ENCODE measurements around the gene LYPD5. TPM values are rescaled to one million over a fixed set of nuclear protein-coding genes. Genes with fewer than 3 reads are reported as not detected.

LYPD5 gene
- polyA plus RNA-seq, 1 donor from 2014 or later = not detected

DNA sequence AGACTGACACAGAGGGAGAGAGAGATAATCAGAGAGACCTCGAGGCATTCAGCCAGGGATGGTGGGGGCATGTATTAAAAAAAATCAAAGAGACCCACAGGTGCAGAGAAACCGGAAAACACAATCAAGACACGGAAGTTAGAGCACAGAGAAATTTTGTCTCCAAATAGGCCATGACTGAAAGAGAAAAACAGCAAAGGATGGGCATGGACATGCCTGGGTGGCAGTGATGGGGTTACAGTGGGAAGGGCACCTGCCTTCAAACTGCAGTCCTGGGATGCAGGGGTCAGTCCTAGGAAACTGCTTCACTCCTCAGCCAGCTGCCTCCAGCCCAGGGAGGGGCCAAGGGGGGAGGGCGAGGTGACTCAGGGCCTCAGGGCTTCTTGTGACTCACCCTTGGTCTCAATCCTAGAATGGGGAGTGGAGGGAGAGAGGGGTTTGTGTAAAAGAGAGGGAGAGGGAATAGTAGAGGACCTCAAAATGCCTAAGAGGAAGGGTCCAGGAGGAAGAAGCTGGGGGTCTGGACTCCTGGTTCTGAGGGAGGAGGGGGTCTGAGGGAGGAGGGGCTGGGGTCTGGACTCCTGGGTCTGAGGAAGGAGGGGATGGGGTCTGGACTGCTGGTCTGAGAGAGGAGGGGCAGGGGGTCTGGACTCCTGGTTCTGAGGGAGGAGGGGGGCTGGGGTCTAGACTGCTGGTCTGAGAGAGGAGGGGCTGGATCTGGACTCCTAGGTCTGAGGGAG is 17.8 kb downstream of the LYPD5 start:
- Histone ChIP-seq H3K4me2 (ENCODE audit: low read length) (no peak overlapping the region), H2AFZ (ENCODE audit: low read depth, low read length) (no peak overlapping the region), H3K9ac (ENCODE audit: low read length) (no peak overlapping the region)

DNA sequence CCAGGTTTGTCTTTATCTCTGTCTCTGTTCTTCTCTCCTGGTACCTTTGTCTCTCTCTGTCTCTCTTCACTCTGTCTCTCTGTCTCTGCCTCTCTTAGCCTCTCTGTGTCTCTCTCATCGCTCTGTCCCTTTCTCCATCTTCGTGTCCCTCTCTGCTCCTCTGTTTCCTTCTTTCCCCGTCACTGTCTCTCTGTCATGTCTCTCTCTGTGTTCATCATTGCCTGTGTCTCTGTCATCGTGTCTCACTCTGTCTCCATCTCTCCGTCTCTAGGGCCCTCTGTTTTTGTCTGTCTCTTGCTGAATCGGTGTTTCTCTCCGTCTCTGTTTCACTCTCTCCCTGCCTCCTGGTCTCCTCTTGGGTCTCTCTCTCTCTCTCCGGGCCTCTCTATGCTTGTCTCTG is 18.6 kb downstream of the LYPD5 start:
- Histone ChIP-seq H2AFZ (ENCODE audit: low read depth, low read length) (no peak overlapping the region), H3K9me2 (ENCODE audit: insufficient read depth, low read length) (no peaks in the 10 kb centered on the region), H3K27me3 (ENCODE audit: insufficient read depth, low read depth, low read length) (peaks cover 2% of the 10 kb centered on the region), H3K4me2 (ENCODE audit: low read length) (no peak overlapping the region), H3K9me3 (ENCODE audit: low read length) (no peaks in the 10 kb centered on the region), H4K20me1 (ENCODE audit: insufficient read depth) (no peaks in the 10 kb centered on the region), H3F3A (ENCODE audit: insufficient read depth, low read length, poor library complexity, severe bottlenecking) (no peaks in the 10 kb centered on the region), H3K4me3 (ENCODE audit: low read length) (no peak overlapping the region), H3K27ac (ENCODE audit: low read length) (no peak overlapping the region), H3K9ac (ENCODE audit: low read length) (no peak overlapping the region), H3K36me3 (ENCODE audit: insufficient read depth, low read length) (no peaks in the 10 kb centered on the region), H3K79me2 (replicated peaks; ENCODE audit: insufficient read depth, low read length) (no peaks in the 10 kb centered on the region)
- TF ChIP-seq EZH2 (IDR thresholded peaks at IDR 0.05; ENCODE audit: borderline replicate concordance, insufficient read depth, low read length, poor library complexity, severe bottlenecking) = no peak
- no peak for TF ChIP-seq CTCF (IDR thresholded peaks at IDR 0.05; ENCODE audit: poor library complexity, severe bottlenecking)
- TF ChIP-seq MXI1 (conservative IDR thresholded peaks at IDR 0.05; ENCODE audit: poor library complexity, severe bottlenecking) = no peak
- TF ChIP-seq EP300 (conservative IDR thresholded peaks at IDR 0.05; ENCODE audit: poor library complexity, severe bottlenecking) = no peak
- no peak for TF ChIP-seq RAD21 (conservative IDR thresholded peaks at IDR 0.05)
- TF ChIP-seq, protein P1, sequence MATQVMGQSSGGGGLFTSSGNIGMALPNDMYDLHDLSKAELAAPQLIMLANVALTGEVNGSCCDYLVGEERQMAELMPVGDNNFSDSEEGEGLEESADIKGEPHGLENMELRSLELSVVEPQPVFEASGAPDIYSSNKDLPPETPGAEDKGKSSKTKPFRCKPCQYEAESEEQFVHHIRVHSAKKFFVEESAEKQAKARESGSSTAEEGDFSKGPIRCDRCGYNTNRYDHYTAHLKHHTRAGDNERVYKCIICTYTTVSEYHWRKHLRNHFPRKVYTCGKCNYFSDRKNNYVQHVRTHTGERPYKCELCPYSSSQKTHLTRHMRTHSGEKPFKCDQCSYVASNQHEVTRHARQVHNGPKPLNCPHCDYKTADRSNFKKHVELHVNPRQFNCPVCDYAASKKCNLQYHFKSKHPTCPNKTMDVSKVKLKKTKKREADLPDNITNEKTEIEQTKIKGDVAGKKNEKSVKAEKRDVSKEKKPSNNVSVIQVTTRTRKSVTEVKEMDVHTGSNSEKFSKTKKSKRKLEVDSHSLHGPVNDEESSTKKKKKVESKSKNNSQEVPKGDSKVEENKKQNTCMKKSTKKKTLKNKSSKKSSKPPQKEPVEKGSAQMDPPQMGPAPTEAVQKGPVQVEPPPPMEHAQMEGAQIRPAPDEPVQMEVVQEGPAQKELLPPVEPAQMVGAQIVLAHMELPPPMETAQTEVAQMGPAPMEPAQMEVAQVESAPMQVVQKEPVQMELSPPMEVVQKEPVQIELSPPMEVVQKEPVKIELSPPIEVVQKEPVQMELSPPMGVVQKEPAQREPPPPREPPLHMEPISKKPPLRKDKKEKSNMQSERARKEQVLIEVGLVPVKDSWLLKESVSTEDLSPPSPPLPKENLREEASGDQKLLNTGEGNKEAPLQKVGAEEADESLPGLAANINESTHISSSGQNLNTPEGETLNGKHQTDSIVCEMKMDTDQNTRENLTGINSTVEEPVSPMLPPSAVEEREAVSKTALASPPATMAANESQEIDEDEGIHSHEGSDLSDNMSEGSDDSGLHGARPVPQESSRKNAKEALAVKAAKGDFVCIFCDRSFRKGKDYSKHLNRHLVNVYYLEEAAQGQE (IDR thresholded peaks at IDR 0.05; ENCODE audit: borderline replicate concordance) = no peak
- TF ChIP-seq SMC3 (conservative IDR thresholded peaks at IDR 0.05; ENCODE audit: poor library complexity) = no peak
- TF ChIP-seq TAF1 (IDR thresholded peaks at IDR 0.05; ENCODE audit: low read depth) = no peak
- no peak for TF ChIP-seq POLR2AphosphoS5 (IDR thresholded peaks at IDR 0.05)

More for the DNA sequence above, 17.8 kb downstream of the LYPD5 start:
- H3F3A ChIP-seq (ENCODE audit: insufficient read depth, low read length, poor library complexity, severe bottlenecking) = no peaks in the 10 kb centered on the region
- no peaks in the 10 kb centered on the region for H3K9me2 ChIP-seq (ENCODE audit: insufficient read depth, low read length)
- peaks cover 6% of the 10 kb centered on the region for H3K27me3 ChIP-seq (ENCODE audit: insufficient read depth, low read depth, low read length)
- no peak overlapping the region for H3K4me3 ChIP-seq (ENCODE audit: low read length)
- H3K79me2 ChIP-seq (replicated peaks; ENCODE audit: insufficient read depth, low read length) = no peaks in the 10 kb centered on the region
- H3K27ac ChIP-seq (ENCODE audit: low read length) = no peak overlapping the region
- no peaks in the 10 kb centered on the region for H3K9me3 ChIP-seq (ENCODE audit: low read length)
- H3K36me3 ChIP-seq (ENCODE audit: insufficient read depth, low read length) = no peaks in the 10 kb centered on the region
- TF ChIP-seq EZH2 (IDR thresholded peaks at IDR 0.05; ENCODE audit: borderline replicate concordance, insufficient read depth, low read length, poor library complexity, severe bottlenecking) = no peak
- no peak for TF ChIP-seq SMC3 (conservative IDR thresholded peaks at IDR 0.05; ENCODE audit: poor library complexity)
- no peaks in the 10 kb centered on the region for H4K20me1 ChIP-seq (ENCODE audit: insufficient read depth)

Data from neural cell (in vitro differentiated cells).